GM18951 (cell line): ENCODE results near the gene DNAI1.

Source experiments
- POLR2A ChIP-seq: IDR thresholded peaks from 4 replicates; pipeline ENCODE4 v1.6.1; 2011; ENCODE audit warnings: mild to moderate bottlenecking; ENCODE audit not compliant: insufficient read length, insufficient read depth; ENCODE audit errors: extremely low read depth
- in situ Hi-C: fragments of 300-500 bp; cut with MboI; formaldehyde crosslinking; loops from one replicate; pipeline ENCODE4 v1.12.0; 2022; ENCODE audit warnings: low sequenced_read_pairs, mixed read lengths, inconsistent platforms; ENCODE audit not compliant: unreplicated experiment

Gene DNAI1

DNA sequence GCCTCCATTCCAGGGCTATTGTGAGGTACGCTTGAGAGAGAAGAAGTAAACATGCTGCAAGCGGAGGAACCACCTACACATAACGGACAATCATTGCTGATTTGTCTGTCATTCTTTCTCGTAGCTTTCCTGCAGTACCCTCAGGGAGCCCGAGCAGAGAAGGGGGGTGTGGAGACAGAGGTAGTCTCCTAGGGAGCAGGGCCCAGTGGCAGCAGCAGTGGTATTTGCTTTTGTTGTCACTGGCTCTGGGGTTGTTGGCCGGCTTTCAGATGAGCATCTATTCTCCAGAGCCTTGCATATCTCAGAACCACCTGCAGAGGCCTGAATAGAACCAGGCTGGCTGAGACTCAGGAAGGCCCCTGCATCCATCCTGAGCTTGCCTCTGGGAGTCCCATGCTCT is 44.3 kb downstream of the DNAI1 start:
- in situ Hi-C loops, result loop anchor here (10.0 kb wide), 1 partner anchor 58 kb away; no protein-coding TSS in a partner anchor
- no peak for TF ChIP-seq POLR2A

DNA sequence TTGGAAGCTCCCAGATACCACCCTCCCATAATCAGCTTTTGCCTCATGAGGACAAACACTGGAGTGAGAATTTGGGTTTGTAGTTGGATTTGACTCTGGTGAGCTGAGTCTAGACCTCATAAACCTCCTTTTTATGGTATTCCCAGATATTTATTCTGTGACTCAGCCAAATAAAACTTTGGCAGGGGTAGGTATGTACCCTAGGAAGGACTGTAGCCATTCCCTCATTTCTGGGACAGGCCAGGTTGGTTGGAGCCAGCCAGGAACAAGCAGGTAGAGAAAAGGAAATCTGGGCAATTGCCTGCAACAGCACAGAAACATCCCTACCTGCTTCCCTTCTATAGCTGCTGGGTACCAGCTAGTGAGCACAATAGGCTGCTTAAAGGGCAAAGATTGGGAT is 44.8 kb downstream of the DNAI1 start:
- TF ChIP-seq POLR2A, result no peak
- in situ Hi-C loops, result loop anchor here (10.0 kb wide), 1 partner anchor 59 kb away; no protein-coding TSS in a partner anchor

DNA sequence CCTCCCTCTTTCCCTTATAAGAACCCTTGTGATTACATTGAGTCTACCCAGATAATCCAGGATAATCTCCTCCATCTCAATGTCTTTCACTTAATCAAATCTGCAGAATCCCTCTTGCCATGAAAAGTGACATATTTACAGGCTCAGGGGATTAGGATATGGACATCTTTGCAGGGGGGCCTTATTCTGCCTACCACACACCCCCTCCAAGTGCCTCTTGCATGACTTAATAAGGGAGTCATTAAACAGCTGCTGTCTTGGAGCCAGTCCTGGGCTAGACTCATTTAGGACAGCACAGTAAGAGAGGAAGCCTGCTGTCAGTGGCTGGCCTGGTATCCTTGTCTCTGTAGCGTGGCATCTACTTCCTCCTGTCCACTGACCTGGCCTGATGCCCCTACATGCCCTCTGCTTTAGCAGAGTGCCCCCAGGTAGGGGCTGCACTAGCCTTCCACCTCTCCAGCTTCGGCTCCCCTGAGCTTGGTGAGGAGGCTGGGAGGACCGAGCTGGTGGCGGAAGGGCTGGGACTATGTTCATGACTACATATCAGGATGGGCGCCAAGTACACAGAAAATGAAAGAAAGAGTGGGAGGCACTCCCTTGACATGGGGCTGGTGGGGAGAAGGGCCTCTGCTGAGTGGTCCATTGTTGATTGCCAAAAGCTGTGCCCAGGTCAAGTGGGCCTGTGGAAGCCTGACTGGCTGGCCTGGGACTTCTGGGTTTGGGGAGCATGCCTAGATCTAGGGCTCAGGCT is 46.9 kb downstream of the DNAI1 start:
- no peak for TF ChIP-seq POLR2A
- in situ Hi-C loops, result loop anchor here (10.0 kb wide), 1 partner anchor 61 kb away; no protein-coding TSS in a partner anchor

DNA sequence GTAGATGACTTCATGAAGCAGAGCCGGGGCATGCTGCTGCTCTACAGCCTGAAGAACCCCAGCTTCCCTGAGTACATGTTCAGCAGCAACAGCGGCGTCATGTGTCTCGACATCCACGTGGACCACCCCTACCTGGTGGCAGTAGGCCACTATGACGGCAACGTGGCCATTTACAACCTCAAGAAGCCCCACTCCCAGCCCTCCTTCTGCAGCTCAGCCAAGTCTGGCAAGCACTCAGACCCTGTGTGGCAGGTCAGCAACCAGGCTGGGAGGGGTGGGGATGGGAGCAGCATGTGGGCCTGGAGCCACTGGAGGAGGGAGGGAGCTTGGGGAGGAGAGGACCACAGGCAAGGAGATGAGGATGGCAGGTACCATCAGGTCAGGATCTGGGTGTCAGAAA is 48.0 kb downstream of the DNAI1 start:
- in situ Hi-C loops, result loop anchor here (10.0 kb wide), 1 partner anchor 62 kb away; no protein-coding TSS in a partner anchor

DNA sequence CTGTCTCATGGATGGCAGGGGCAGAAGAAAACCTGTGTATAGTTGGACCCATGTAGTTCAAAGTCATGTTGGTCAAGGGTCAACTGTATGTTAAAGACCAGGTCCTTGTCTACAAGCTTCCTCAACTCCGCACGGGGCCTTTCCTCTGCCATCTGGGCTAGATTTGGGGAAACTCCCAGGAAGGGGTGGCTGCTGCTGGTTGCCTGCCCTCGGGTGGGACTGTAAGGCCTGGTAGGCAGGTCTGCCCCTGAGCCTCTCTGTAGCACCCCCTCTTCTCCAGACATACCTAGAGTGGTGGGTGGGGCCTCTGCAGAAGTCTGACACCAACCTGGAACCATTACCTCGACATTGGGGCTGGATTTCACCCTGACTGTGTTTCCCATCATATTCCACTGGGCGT is 49.0 kb downstream of the DNAI1 start:
- TF ChIP-seq POLR2A, result no peak
- in situ Hi-C loops, result loop anchor here (10.0 kb wide), 1 partner anchor 63 kb away; no protein-coding TSS in a partner anchor

More for the DNA sequence above, 48.0 kb downstream of the DNAI1 start:
- TF ChIP-seq POLR2A, result no peak

DNA sequence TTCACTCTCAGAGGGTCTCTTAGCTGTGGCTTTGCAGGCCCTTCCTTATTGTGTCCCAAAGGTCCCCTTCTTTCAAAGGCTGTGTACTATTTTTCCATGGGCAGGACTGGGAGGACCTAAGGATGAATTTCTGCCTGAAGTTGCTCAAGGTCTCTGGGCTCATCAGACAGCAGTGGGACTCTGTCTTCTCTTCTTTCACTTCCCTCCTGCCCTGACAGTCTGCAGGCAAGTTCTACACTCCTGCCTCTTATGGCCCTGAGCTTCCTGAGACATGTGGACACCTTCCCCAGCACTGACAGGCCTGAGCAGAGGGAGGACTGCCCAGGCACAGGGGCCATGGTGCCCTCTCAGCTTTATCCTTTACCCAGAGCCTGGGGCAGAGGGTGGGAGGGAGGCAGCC is 49.4 kb downstream of the DNAI1 start:
- TF ChIP-seq POLR2A, result no peak
- in situ Hi-C loops, result loop anchor here (10.0 kb wide), 1 partner anchor 63 kb away; no protein-coding TSS in a partner anchor

DNA sequence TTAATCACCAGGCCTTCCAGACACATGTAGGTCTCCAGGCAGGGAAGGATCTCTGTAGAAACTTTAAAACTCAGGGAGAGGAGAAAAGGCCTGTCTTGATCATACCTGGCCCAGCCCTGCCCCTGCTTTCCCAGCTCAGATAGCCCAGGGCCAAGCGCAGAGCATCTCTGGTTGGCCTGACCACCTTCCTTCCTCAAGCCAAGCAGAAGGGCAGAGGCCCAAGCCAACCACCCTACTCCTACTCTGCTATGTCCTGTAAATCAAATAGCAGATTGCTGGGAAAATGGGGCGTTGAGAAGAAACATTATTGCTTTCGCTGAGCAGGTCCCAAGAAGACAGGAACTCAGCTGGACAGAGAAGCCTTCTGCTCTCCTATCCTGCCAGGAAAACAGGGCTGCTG is 49.9 kb downstream of the DNAI1 start:
- in situ Hi-C loops, result loop anchor here (10.0 kb wide), 1 partner anchor 64 kb away; no protein-coding TSS in a partner anchor
- TF ChIP-seq POLR2A, result no peak

DNA sequence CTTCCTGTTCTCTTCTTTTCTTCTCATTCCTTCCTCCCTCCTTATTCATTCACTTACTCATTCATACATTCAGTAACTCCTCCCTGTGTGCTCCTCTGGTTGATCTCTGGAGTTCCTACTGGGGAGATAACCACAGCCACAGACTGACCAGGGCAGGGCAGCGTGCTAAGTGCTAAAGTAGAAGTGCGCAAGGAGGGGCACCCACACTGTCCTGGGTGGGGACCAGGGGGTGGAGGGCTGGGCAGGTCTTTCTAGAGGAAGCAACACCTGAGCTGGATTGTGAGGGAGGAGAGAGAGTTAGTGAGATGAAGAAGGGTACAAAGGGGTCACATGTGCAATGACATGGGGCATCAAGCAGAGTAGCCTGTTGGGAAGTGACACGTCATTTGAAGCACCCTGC is 50.3 kb downstream of the DNAI1 start:
- no peak for TF ChIP-seq POLR2A
- in situ Hi-C loops, result loop anchor here (10.0 kb wide), 1 partner anchor 64 kb away; no protein-coding TSS in a partner anchor

DNA sequence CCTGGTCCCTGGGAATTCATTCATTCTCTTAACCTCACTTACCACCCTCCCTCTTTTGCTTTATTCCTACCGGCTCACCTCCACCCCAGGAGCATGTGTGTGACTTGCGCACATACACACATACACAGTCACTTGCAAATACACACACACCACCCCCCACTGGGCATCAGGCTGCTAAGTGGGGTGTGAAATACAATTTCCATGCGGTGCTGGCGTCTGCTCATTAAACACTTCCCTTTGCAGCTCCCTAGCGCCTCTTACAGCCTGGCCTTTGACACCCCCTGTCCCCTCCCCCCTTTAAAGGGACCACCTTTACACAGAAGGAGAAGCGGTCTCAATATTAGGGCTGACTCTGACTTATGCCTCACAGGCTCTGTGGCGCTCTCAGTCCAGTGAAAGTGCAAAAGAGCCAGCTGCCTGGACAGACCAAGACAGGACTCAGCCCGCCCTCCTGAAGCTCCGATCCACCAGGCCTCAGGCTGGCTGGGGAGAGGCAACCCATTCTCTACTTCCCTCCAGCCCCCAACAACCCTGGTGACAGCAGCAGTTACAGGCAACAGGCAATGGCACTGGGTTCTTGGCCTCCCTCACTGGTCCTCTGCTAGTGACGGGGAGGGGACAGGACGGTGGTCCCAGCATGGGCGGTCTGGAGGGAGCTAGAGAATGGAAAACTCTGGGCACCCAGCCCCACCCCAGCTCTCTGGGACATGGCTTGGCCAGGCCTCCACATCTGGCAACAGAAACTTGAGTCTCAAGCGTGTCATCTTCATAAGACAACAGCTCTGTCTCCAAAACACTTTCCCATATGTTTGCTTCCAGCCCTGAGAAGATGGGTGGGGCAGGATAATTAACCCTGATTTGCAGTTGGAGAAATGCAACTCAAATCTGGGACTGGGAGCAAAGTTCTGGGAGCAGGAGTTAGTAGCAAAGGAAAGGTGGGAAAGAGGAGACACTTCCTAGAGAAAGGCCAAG is 52.2 kb downstream of the DNAI1 start:
- in situ Hi-C loops, result no loop called here
- TF ChIP-seq POLR2A, result no peak

DNA sequence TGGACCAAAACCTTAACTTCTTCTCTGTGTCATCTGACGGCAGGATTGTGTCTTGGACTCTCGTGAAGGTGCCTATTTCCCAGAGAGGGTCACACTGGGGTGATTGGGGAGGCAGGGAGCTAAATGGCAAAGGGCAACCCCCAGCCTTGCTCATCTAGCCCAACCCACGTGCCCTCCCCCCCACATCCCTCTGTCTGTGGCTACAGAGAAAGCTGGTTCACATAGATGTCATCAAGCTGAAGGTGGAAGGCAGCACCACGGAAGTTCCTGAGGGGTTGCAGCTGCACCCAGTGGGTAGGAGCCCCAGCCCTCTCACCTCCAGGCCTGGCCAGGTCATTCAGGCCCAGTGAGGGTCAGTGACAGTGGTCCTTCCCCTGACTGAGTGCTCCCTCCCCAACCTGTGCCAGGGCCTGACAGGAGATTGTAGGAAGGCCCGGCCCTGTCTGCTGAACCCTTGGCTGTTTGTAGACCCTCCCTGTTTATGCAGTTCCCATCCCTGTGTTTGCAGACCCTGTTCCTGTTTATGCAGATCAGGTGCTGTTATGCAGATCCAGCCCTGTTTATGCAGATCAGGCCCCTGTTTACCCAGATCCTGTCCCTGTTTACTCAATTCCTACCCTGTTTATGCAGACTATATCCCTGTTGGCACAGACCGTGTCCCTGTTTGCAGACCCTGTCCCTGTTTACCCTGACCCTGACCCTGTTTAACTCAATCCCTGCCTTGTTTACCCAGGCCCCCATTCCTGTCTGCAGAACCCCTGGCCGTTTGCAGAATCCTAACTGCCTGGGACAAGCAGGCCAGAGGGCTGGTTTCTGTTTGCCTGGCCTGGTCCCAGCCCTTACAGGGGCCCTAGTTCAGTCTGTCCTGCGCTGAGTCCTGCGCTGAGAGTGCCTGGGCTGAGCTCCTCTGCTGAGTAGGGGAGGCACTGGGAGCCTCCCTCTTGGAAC is 53.8 kb downstream of the DNAI1 start:
- in situ Hi-C loops, result no loop called here
- TF ChIP-seq POLR2A, result no peak

DNA sequence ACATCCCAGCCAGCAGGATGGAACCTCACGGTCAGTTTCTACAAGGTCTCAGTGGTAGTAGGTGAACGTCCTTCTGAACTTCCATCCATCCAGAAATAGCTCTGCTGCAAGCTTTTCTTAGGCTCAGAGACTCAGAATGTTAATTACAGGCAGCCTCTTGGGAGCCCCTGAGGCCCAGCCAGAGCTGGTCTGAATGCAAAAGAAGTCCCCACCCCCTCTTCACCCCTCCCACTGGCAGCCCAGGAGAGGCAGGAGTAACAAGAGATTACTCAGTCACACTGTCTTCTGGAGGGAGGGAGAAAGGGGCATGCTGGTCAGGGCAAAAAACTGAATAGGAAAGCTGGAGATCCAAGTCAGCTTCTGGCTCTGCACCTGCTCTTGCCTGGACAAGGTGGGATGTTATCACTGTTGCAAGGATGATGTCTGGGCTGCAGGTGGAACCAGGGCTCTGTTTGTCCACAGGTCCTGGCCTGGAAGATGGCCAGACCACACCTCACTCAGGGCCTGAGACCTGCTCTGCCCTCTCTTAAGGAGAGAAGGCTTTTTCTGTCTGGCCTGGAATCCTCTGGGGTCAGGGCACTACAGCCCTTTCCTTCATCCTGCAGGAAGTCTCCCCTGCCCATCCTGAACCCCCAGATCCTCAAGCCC is 55.1 kb downstream of the DNAI1 start:
- in situ Hi-C loops, result no loop called here
- TF ChIP-seq POLR2A, result no peak

DNA sequence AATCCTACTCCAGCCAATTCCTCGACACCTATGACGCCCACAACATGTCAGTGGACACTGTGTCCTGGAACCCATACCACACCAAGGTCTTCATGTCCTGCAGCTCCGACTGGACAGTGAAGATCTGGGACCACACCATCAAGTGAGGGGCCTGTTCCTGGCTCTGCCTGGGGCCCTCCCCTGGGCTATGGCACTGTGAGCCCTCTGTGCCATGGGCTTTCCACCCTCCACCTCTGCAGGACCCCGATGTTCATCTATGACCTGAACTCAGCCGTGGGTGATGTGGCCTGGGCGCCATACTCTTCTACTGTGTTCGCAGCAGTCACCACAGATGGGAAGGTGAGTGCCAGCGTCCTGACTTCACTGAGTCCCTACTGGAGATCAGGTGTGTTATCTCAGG is 55.8 kb downstream of the DNAI1 start:
- in situ Hi-C loops, result no loop called here
- TF ChIP-seq POLR2A, result no peak
